UCSD-AML1 (cell line): ENCODE results near the gene CBY2.

Experiments
- DNase-seq: peaks from one replicate; lab custom pipeline; 2025; ENCODE audit not compliant: unreplicated experiment; lab: John Stamatoyannopoulos, UW

Gene CBY2

DNA sequence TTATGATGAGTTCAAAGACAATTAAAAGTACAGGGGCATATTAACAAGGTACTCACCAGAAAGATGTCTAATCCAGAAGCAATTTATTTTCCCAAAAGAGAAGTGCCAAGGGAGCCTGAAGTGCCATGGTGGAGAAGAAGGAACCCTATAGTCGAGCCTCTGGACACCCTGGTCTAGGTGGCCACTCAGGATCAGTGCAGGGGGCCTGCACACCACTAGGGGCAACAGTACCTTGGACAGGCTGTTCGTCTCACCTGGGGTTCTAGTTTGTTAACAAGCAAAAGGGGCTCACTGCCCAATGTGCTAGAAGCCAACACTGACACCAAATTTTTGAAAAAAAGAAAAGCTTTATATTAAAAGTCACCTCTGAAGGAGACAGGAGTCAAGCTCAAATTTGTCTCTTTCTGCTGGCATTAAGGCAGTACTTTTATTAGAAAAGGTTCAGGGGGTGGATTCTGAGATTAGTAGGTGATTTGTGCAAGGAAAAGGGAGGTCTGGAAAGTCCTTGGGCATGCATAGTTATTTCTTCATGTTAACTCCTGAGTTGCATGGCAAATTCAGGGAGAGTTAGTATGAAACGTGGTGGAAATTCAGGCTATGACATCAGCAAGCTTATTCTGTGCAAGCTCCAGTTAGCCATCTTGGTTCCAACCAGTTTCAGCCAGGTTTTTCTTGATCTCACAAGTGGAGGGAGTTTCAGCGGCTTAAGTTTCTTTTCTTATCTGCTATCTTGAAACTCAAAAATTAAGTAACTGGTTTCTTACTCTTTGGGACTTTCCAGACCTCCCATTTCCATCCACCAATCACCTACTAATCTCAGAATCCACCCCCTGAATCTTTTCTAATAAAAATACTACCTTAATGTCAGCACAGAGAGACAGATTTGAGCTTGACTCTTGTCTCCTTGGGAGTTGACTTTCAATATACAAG, 884 bp upstream of the CBY2 start:
- DNase-seq, result no peak

DNA sequence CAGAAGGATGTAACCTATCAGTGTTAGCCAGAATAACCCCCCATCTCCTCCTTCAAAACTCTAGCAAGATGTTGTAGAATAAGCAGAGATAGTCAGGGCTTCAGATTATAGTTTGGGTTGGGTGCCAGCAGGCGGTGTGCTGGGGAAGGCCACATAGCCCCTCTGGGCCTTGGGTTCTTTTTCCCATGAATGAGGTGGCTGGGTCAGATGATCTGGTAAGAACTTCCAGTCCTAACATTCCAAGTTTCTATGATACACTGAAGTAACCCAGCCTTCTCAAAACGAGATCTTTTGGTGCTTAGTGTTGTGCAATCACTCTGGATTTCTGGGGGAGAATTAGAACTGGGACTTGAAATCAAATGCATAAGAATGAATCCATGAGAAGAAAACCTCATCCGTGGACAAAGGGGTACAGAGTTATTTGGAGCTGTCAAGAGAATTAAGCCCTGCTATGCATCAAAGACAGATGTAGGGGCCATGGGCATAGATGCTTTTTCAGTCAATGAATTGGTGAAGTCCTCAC, 810 bp downstream of the CBY2 start:
- no peak for DNase-seq

DNA sequence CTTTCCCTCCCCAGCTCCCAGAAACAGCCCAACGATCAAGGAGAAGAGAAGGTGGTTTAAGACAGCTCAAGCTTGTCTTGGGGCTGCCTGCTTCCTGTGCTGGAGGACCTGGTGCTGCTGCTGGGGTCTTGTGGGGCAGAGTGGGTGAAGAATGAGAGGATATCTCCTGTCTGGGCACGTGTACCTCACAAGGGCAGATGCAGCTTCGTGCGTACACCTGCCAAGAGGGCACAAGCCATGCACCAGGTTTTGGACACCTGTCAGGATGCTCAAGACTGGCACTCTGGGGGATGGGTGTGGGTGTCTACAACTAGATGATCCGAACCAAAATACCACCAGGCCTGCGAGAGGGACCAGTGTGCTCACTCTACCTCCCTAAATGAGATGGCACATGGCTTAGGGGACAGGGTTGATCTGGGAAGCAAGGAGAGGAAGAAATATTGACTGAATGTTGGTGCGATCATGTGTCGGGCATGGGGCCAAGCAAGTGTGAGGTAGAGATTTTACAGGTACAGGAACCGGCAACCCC, 2.2 kb downstream of the CBY2 start:
- no peak for DNase-seq

DNA sequence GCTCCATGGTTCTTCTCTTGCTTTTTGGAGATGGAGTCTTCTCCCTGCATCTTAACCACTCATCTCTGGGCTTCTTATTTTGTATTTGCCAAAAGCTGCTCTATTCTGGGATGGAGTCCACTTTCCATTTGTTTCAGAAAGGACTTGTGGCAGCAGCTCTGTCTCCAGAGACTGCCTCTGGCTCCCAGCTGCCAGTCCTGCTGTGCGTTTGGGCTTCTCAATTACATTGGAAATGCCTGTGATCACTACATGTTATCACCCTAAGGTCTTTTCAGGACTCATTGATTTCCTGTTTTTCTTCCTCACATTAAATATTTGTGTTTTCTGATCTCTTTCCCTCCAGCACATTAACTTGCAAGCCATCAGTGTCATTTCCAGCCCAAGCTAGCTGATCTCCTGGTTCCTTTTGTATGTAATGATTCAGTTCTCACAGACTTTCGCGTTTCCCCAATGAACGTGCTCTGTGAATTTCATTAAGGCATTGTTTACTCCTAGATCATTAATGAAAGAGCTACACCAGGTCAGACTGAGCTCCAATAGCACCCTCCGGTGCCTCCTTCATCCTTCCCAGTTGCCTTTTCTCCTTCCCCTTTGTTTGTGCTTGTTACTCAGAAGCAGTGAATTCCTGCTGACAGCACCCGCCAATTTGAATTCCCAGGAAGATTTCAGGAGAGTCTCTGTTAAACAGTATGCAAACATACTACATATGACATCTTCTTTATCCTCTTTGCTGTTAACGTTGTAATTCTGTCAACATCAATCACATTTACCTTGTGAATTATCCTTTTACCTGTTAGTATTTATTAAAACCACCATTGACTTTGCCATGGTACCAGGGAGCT, 3.0 kb downstream of the CBY2 start:
- no peak for DNase-seq

DNA sequence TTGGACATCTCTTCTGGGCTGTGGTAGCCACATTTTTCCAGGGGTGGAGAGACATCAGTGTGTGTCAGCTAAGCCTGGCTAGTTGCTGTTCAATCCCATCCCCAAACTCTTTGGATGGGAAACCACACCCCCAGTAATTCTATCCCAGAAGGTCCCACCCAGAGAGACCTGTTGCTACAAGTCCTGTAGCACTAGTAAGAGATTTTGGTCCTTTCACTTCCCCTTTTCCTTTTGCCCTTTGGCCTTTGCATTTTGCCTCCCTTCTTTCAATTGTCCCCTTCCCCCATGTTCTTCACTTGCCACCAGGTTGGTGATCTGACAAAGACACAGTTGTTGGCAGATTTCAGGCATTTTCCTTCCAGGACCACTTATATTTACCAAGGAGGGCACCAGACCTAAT, 3.8 kb downstream of the CBY2 start:
- no peak for DNase-seq

DNA sequence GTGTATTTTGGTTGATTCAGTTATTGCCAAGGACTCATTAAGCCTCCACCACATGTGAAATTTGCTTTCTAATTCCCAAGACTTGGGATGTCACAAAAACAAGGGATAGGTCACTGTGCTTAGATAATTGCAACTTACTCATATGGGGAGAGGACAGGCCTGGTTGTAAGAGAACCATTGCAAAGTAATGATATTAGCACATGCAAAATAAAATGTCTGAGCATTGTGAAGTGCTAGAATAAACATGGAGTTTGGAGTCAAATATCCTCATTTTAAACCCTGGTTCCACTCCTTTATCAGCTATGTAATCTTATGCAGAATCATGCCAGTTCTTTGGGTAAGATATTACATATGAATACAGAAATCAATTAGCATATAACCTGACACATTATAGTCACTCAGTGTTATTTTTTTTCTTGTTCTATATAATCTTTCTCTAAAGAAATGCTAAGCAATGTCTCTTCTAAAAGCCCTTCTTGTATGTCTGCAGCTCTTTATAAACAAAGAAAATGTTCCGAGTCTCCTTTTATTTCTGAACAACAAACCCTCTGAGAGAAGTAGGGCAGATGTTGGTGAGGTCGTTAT, 5.5 kb downstream of the CBY2 start:
- DNase-seq, result no peak

DNA sequence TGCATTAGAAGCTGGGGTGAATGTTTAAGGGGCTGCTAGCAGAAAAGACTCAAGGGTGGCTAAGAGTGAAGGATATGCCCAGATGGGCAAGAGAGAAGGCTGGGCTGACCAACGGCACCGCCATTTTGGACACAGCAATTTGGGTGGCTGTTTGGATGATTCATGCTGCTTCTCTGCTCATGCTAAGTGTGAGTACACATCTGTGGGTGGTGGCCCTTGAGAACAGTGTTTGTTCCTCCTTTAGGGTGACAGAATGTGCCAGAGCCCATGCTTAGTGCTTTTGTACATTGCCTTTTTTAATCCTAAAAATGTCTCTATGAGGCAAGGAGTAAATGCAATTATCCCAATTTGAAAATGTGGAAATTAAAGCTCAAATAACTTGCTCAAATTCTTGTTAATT, 9.8 kb downstream of the CBY2 start:
- no peak for DNase-seq

DNA sequence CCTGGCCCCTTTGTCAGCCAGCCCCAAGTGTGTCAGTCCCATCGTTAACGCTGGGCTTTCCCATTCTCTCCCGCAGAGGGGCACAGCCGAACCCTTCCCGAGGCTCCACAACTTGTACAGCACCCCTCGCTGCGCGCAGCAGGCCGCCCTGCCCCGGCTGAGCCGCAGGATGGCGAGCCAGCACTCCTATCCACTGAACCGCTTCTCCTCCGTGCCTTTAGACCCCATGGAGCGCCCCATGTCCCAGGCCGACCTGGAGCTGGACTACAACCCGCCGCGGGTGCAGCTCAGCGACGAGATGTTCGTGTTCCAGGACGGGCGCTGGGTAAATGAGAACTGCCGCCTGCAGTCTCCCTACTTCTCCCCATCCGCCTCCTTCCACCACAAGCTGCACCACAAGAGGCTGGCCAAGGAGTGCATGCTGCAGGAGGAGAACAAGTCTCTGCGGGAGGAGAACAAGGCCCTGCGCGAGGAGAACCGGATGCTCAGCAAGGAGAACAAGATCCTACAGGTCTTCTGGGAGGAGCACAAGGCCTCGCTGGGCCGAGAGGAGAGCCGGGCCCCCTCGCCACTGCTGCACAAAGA, 11.1 kb downstream of the CBY2 start:
- no peak for DNase-seq

DNA sequence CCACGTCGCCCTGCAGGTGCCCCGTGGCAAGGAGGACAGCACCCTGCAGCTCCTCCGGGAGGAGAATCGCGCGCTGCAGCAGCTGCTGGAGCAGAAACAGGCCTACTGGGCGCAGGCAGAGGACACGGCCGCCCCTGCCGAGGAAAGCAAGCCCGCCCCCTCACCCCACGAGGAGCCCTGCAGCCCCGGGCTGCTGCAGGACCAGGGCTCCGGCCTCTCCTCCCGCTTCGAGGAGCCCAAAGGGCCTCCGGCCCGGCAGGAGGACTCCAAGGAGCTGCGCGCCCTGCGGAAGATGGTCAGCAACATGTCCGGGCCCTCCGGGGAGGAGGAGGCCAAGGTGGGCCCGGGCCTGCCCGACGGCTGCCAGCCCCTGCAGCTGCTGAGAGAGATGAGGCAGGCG, 11.6 kb downstream of the CBY2 start:
- no peak for DNase-seq

DNA sequence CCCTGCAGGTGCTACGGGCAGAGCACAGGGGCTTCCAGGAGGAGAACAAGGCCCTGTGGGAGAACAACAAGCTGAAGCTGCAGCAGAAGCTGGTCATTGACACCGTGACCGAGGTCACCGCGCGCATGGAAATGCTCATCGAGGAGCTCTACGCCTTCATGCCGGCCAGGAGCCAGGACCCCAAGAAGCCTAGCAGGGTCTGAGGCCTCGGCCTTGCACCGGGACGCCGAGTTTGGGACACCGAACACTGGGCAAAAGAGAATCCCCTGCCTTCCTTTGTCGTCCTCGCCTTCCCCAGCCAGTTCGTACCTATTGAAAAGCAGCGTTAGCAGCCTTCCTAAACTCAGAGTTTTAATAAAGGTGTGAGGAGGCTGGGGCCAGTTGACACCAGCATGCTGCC, 12.1 kb downstream of the CBY2 start:
- DNase-seq, result no peak

DNA sequence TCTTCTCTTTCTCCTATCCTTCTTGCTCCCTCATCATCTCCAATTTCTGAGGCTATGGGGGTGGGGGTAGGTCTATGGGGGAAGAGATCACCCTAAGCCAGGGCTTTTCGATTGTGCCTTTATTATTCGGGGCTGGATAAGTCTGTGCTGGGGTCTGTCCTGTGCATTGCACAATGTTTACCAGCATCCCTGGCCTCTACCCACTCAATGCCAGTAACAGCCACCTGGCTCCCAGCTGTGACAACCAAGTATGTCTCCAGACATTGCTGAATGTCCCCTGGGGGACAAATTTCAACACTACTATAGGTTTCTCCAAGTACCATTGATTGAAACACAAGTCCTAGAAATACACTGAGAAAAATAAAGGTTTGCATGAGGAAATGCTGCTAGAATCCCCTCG, 13.2 kb downstream of the CBY2 start:
- no peak for DNase-seq

DNA sequence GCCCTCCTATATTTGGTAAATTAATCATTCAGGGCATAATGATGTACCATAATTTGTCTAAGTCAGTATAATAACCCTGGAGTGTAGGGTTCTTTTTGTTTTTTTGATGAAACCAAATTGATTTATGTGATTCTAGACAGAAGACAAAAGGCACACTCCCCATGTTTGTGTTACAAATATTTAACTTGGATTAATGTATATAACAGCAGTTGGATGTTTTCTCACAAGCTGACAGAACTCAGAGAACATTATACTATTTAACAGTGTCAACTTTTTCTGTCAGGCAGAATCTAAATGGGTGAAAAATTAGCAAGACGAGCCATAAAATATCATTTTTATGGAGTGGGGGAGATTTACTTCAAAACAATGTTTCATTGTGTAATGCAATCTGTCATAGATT, 15.2 kb downstream of the CBY2 start:
- DNase-seq, result no peak

DNA sequence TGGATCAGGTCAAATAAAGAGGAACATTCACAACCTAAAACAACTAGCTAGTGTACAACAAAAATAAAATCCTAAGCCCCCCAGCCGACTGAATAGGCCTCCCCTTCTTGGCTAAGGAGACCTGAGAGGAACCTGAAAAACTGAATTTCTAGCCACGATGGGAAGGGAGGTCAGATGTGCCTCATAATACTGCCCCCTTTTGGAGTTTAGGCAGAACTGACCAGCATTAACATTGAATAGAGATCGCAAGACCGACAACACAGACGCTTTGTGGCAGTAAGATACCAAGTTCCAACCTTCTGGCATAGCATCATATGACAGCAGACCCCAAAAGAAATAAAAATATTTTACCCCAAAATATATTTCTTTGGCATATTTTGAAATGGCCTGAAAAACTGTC, 15.9 kb downstream of the CBY2 start:
- no peak for DNase-seq

DNA sequence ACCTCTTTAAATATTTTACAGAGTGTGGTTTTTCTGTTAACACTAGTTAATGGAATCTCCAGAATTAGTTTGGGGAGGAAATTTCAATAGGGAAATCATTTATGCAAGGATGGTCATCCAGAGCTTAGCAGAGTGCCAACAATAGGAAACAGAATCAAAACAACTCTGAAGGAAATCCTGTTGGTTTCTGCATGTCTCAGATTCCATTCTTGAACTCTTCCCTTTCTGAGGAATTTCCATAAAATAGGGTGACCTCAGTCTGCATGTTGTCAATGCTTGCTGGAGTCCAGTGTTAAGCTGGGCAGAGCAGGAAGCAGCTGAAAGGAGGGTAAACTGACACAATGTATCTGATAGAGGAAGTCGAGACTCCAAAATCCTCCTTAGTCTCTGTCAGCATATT, 16.9 kb downstream of the CBY2 start:
- no peak for DNase-seq

DNA sequence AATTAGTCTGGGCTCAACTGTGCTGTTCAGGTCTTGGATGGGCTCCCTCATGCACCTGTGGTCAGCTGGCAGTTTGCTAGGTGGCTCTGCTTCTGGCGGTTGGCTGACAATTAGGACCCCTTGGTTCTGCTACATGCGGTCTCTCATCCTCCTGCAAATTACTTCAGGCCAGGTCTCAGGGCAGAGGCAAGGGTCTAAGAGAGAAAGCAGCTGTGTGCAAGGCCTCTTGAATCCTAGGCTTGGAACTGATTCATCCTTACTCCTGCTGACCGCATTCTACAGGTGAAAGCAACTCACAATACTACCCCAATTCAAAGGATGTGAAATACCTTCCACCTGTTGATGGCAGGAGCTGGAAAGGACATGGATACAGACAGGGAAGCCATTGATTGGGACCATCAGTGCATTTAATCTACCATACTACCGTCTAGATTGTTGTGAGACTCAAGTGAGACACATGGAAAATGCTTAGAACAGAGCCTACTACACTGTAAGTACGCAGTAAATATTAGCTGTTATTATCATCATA, 19.1 kb downstream of the CBY2 start:
- DNase-seq, result no peak

DNA sequence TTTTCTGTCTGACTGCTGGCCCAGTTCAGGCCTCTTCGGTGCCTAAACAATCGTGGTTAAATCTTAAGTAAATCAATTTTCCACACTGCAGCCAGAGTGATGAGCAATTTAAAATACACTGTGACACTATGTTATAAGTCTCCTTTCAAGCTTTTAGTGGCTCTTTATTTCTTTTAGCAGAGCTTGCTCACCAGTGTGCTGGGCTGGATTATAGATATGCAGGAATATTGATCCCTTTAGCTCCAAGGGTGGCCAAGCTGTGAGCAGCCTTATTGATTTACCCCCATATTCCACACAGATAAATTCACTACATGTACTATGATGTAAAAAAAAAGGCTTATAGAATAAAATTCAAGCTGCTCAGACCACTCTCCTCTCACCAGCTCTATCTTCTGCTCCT, 21.7 kb downstream of the CBY2 start:
- no peak for DNase-seq

DNA sequence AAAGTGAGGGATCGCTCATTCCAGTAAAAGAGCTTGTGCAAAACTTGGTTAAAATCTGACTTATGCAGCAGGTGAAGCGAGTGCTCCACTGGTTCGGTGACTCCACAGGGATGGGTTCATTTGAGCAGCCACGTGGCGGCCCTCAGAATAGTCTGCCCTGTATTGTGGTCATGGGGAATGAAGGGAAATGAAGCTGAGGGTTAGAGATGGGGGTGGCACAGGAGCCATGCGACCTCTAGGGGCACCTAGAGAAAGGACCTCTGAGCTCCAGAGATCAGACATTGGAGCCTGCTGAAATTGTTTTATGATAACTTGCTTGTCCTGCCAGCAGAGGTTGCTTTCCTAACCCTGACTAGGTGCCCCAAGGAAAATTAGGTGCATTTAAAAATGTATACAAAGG, 26.6 kb downstream of the CBY2 start:
- DNase-seq, result peak; percentile 27

DNA sequence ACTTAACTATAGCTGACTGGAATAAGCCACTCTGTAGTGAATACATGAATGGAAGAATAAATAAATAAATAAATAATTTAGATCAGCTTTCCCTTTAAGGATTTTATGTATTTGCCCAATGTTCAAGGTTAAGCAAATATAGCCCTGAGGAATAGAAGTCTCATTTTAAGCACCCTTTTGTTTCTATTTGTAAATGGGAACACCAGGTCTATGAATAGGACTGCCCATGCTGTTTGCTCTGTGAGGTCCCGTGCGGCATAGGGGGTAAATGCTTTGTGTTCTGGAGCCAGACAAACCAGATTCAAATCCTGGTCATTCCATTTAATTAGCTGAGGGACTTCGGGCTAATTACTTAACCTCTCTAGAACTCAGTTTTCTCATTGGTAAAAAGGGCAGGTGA, 29.3 kb downstream of the CBY2 start:
- DNase-seq, result no peak

DNA sequence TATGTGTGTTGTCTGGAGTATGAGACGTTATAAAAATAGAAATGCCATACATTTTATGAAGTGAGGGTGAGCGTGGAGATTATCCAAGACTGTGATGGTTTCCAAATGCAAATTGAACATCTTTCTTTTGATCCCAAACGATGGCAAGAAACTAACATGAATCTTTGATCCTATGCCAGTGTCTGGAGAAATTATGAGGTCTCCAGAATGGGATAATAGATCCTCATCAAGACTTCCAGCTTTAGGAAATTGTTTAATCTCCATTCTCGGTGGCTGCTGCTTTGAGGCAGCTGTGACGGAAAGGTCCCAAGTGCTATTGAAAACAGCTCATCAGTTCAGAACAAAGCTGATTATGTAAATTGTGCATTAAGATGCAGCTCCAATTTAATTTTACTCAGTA, 30.8 kb downstream of the CBY2 start:
- no peak for DNase-seq

DNA sequence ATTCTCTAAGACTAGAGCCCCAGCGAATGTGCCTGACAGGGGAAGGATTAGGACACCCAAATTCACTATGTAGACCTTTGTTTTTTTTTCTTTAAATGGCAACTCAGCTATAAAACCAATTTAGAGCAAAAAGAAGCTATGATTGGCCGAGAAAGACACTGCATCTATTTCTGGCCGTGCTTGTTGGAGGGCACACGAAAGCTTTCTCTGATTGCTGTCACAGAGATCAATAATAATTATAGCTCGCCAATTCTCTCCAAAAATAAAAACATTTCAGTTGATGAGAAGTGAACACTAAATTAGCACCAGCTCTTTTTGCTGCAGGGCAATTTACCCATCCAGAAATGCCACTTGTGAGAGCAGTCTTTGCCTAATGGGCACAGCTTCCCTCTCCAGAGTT, 31.2 kb downstream of the CBY2 start:
- DNase-seq, result no peak

DNA sequence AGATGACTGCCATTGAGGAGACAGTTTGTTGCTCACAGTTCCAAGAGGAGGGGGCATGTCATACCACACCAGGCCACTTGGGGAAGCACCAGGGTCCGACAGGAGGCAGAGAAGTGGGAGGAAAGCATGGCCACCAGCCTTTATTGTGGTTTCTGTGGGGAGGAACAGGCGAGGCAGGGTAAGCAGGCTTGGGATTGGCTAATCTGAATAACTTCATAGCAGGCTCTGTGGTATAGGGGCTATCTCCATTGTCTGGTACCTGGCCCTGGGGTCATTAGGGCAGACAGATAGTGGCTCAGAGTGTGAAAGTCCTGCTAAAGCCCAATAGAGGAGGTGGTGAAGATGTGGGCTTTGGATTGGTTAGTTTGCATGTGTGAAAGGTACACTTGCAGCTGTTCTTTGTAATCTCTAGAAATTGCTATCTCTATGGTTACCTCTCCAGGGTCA, 35.5 kb downstream of the CBY2 start:
- no peak for DNase-seq
